Activated naive CD4-positive, alpha-beta T cell treated with anti-CD3 and anti-CD28 coated beads, Interleukin-2, amount 50 U/mL, for 16 hours (primary cell): Measurements from ENCODE around the gene FAM135A.
"Not testable (repeated sequence)": the region's sequence is repeated elsewhere in the genome, so short reads cannot be mapped to it uniquely, and the experiment has no call there.

Experiments used
- DNase-seq: peaks from one replicate; pipeline ENCODE4 v3.0.0-alpha.2; 2020

The FAM135A gene

DNA sequence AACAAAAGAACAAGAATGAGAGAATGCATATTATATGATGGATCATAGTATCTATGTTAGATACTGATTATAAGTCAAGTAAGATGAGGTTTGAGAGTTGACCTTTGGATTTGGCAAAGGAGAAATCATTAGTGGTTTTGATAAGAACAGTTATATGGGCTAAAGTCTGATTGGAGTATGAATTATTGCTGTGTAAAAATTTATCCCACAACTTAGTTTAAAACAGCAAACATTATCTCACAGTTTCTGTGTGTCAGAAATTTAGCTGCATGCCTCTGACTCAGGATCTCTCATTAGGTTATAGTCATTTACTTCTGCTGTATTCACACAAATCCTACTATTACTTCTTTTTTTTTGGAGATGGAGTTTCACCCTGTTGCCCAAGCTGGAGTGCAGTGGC is 56.7 kb downstream of the FAM135A start:
- DNase-seq, result no peak

- DNase-seq, result not testable (repeated sequence)
Observed at GRCh38 chr6:70470510-70470909, 57.2 kb downstream of the FAM135A start.

GRCh38 chr6:70474751-70475150 is 61.4 kb downstream of the FAM135A start:
- no peak for DNase-seq

DNA sequence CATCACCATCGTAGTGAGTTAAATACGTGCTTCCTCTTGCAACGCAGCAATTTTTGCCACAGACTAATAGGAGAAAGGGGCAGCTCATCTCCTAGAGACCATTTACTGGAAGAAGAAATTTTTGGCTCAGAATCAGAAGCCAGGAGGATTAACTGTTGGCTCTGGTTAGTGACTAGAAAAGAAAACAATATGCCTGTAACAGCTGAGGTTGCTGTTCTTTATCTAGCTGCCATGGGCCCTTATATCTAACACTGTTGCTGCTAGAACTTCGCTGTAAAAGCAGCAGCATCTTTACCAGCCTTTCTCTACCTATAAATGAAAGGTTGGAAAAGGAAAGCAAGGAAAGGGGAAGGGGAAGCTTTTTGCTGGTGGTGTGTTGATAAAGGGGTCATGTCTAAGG is 65.9 kb downstream of the FAM135A start:
- DNase-seq, result no peak

- not testable (repeated sequence) for DNase-seq
Observed at GRCh38 chr6:70486638-70487037, 73.3 kb downstream of the FAM135A start.

DNA sequence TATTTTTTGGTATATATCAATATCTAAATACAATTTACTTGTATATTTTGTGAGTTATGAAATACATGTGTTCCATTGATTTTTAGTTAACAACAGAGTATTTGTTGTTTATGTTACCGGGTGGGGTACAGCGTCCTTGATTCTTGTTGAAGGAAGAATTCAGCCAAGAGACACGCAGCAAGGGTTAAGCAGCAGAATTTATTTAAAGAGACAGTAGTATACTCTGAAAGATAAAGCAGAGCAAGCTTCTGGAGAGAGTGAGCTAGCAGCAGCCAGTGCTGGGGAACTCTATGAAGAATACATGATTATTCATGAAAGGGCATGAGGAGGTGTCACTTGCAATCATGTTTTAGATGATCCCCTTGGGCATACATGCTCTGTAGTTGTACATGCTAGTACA is 76.1 kb downstream of the FAM135A start:
- no peak for DNase-seq

GRCh38 chr6:70494833-70495232 is 81.5 kb downstream of the FAM135A start:
- no peak for DNase-seq

- DNase-seq, result not testable (repeated sequence)
Observed at GRCh38 chr6:70495790-70496189, 82.5 kb downstream of the FAM135A start.

- no peak for DNase-seq
Observed at GRCh38 chr6:70502484-70502883, 89.2 kb downstream of the FAM135A start.

- DNase-seq, result no peak
Observed at GRCh38 chr6:70503813-70504465, 90.6 kb downstream of the FAM135A start.

DNA sequence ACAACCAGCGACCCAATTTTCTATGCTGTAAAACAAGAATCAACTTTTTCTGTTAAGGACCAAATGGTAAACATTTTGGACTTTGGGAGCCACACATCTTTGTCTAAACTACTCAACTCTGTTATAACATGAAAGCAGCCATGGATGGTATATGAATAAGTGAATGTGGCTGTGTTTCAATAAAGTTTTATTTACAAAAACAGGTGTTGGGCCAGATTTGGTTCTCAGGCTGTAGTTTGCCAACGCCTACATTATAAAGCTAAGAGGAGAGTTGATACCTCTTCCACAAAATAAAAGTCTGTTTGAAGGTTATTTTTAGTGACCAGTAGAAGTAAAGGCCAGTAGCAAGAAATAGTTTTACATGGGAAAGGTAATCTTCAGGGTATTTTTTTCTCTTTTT is 93.0 kb downstream of the FAM135A start:
- no peak for DNase-seq

DNA sequence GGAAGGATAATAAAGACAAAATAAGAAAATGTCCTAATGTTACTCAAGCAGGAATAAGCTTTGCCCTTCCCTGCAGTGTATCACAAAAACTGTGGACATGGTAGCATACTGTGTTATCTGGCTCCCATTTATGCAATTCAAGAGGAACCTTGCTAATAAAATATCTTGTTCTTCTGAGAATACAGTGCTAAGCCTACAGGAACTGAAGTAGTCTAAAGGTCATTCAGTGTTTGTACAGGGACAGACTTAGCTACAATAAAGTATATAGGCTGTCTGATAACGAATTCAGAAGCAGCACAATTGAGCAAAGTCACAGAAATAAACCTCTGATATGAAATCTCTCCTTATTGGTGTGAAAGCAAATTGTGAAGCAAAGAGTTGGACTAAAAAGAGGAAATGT is 93.9 kb downstream of the FAM135A start:
- no peak for DNase-seq

DNA sequence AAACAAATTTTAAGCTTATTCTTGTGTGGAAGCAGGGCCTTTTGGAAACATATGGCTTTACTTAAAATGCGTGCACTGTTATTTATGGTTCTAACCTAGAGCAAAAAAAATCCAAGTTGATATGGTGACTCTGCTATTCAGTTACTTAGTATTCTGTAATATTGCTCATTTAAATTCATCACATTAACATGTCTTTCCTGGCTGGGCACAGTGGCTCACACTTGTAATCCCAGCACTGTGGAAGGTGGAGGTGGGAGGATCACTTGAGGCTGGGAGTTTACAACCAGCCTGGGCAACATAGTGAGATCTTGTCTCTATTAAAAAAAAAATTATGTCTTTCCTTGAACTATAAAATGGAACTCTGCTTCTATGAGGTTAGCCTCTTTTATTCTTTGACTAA is 95.6 kb downstream of the FAM135A start:
- DNase-seq, result no peak

DNA sequence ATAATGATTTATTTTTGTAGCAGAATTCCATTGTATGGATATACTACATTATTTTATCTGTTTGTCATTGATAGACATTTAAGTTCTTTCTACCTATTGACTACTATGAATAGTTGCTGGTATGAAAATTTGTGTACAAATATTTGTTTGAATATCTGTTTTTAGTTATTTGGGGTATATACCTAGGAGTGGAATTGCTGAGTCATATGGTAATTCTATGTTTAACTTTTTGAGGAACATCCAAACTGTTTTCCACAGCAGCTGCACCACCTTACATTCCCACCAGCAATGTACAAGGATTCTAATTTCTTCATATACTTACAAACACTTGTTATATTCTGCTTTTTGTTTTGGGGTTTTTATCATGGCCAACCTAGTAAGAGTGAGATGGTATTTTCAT is 97.3 kb downstream of the FAM135A start:
- DNase-seq, result no peak

DNA sequence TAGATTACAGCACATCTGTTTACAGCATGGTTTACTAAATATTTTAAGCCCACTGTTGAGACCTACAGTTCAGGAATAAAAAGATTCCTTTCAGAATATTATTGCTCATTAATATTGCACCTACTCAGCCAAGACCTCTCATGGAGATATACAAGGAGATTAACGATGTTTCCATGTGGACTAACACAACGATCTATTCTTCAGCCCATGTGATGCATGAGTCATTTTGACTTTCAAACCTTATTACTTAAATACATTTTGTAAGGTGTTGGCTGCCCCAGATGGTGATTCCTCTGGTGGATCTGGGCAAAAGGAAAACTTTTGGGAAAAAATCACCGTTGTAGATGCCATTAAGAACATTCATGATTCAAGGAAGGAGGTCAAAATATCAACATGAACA is 105.4 kb downstream of the FAM135A start:
- no peak for DNase-seq

DNA sequence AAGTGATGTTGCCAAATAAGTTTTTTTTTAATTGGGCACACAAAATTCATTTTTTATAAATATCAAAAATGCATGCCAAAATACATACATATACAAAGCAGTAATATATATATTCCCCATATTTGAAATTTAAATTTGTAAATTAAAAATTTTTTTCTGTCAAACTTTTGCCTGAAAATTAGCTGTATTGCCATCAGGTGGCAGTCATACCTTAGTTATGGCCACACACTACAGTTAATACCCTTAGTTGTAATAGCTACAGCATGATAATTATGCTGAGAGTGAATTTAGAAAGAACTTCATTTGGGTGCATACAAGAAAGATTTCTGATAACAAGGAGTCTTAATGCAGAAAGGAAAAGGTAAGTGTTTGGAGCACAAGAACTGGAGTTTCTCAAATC is 107.3 kb downstream of the FAM135A start:
- DNase-seq, result no peak

- DNase-seq, result no peak
Observed at GRCh38 chr6:70524721-70525286, 111.5 kb downstream of the FAM135A start.

DNA sequence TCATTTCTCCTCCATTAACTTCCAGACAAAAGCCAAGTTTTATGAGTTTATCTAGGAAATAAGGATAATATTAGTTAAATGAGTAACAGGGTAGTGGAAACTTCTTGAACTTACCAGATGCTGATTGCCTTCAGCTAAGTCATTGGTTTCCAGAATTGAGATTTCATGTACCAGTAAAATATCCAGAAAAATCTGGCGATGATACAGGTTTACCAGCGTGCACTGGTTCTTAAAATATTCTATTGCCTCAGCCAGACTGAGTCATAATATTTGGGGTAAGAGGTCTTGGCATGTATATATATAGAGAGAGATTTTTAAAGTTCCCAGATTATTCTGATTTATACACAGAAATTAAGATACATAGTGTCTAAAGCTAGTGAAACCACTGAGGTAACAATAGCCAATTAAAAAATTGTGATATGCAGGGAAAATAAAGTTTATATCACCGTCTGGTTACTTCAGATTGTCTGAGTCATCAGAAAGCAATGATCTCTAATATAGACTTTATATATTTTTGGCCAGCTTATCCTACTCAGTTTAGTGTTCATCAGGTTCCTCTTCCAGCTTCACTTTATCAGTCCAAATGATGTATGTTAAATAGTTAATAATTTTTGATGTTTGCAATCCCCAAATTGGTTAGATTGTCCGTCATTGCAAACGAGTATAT is 113.9 kb downstream of the FAM135A start:
- no peak for DNase-seq

DNA sequence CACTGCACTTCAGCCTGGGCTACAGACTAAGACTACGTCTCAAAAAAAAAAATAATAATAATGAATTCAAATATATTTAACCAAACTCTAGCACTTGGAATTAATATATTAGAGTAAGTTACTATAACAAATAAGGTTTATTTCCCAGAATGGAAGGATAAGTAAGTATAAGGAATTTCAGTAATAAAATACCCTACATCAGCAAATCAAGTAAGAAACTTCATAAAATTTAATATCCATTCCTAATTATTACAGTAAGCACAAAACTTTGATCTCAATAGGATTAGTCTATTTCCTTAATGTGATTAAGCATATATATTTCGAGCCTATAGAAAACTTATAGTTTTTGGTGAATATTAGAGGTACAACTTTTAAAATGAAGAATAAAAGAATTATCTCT is 116.7 kb downstream of the FAM135A start:
- DNase-seq, result no peak

DNA sequence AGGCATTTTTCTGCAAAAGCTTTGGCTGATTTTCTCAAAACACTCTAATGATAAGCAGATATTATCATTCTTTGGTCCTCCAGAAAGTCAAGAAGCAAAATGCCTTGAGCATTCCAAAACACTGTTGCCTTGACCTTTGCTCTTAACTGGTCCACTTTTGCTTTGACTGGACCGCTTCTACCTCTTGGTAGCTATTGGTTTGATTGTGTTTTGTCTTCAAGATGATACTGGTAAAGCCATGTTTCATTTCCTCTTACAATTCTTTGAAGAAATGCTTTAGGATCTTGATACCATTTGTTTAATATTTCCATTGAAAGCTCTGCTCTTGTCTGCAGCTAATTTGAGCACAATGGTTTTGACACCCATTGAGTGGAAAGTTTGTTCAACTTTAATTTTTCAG is 117.8 kb downstream of the FAM135A start:
- no peak for DNase-seq

DNA sequence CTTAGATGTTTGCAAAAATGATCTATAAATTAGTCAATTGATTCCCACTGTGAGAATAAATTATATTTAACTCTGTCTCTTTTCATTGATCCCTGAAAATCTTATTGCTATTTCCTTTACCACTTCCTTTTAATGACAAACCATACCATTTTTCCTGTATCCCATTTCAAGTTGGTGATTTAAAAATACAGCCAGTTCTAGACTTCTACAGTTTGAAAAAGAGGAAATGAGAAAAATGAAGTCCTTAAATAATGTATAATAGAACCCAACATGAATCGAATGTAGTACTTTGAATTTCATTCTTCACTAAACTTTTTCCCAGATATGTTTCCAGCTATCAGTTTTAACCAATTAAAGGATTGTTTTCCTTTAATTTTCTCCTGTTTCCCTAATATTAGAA is 124.0 kb downstream of the FAM135A start:
- DNase-seq, result no peak

DNA sequence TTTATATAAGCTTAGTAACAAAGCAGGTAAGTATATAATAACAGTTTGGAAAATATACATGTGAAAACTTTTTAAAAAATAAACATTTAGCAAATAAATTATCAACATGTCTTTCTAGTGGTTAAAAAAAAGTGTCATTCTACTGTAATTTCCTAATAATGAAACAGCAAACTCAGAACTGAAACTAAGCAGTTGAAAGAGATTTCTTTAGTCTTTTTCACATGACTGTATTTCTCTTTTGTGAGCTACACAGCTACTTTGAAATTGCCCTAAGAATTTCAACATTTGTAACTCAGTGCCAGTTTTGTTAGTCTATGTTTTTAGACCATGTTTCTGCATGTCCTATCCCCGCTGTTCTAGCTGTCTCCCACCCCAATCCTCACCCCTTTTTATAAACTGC is 125.1 kb downstream of the FAM135A start:
- no peak for DNase-seq

DNA sequence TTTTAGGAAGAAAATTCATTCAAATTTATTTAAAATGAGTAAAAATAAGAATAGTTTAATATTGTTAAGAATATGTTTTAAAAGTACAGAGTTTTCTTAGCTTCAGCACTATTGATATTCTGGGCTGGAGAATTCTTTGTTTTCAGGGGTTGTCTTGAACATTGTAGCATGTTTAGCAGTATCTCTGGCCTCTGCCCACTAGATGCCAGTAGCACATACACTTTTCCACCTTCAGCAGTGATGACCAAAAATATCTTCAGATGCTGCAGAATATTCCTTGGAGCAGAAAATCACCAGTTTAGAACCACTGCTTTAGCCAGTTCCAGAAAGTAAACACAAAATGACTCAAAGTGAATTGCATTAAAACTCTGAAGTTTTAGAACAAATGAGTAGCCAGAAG is 134.0 kb downstream of the FAM135A start:
- DNase-seq, result no peak

DNA sequence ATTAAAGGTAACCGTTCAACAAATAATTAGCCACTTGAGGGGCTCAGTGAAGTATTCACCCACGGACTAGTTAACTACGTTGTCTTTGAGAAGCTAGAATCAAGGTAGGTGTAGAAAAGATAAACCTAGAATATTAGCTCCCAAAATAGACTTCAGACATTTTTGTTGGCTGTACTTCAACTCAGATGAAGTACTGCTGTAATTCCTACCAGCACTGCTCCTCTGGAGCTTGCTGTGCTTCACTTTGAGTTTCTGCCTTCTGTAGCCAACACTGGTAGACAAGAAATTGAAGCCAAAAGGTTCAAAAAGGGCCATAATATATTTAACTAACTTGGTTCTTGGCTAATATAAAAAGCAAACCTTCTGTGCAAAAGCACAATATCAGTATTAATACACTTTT is 134.6 kb downstream of the FAM135A start:
- no peak for DNase-seq

- DNase-seq, result no peak
Observed at GRCh38 chr6:70549327-70549726, 136.0 kb downstream of the FAM135A start.
